H9 (cell line): Measurements from ENCODE around the gene CHI3L2. TPM values are rescaled to one million over a fixed set of nuclear protein-coding genes. Genes with fewer than 3 reads are reported as not detected.

ENCODE experiments used
- DNase-seq: peaks from one replicate; pipeline ENCODE4 v3.0.0-alpha.2; 2017
- H2AFZ ChIP-seq: one replicate; pipeline ENCODE4 v1.6.1; 2013; ENCODE audit warnings: mild to moderate bottlenecking, low read length, control low read depth, moderate library complexity
- H2AK5ac ChIP-seq: 2 replicates; pipeline ENCODE4 v1.6.1; 2013; ENCODE audit warnings: low read length, control low read depth, mixed read lengths; ENCODE audit not compliant: insufficient read length
- H2BK120ac ChIP-seq: one replicate; pipeline ENCODE4 v1.6.1; 2013; ENCODE audit warnings: low read depth, mild to moderate bottlenecking, low read length, control low read depth, inconsistent platforms; ENCODE audit not compliant: poor library complexity, severe bottlenecking
- H2BK12ac ChIP-seq: 2 replicates; pipeline ENCODE4 v1.6.1; 2013; ENCODE audit warnings: low read length, control low read depth, mixed read lengths, low read depth; ENCODE audit not compliant: insufficient read length
- H2BK15ac ChIP-seq: 2 replicates; pipeline ENCODE4 v1.6.1; 2013; ENCODE audit warnings: low read depth, low read length, control low read depth
- H2BK20ac ChIP-seq: one replicate; pipeline ENCODE4 v1.6.1; 2013; ENCODE audit warnings: low read depth, mild to moderate bottlenecking, low read length, control low read depth, inconsistent platforms; ENCODE audit not compliant: poor library complexity, severe bottlenecking
- H2BK5ac ChIP-seq: 2 replicates; pipeline ENCODE4 v1.6.1; 2013; ENCODE audit warnings: low read length, control low read depth, mixed read lengths; ENCODE audit not compliant: insufficient read length
- H3K14ac ChIP-seq: 2 replicates; pipeline ENCODE4 v1.6.1; 2013; ENCODE audit warnings: low read length, control low read depth; ENCODE audit not compliant: insufficient read depth
- H3K18ac ChIP-seq: 2 replicates; pipeline ENCODE4 v1.6.1; 2013; ENCODE audit warnings: low read depth, mild to moderate bottlenecking, mixed read lengths, low read length, control low read depth; ENCODE audit not compliant: insufficient read length
- H3K23ac ChIP-seq: 2 replicates; pipeline ENCODE4 v1.6.1; 2013; ENCODE audit warnings: low read length, control low read depth, mixed read lengths, low read depth; ENCODE audit not compliant: insufficient read length
- H3K23me2 ChIP-seq: 2 replicates; pipeline ENCODE4 v1.6.1; 2013; ENCODE audit warnings: low read depth, mild to moderate bottlenecking, mixed read lengths, low read length, control low read depth; ENCODE audit not compliant: insufficient read length, poor library complexity, severe bottlenecking
- H3K27ac ChIP-seq: 2 replicates; pipeline ENCODE4 v1.5.1; 2013; ENCODE audit warnings: low read length, control low read depth, mixed read lengths, low read depth; ENCODE audit not compliant: insufficient read length
- H3K27me3 ChIP-seq: 2 replicates; pipeline ENCODE4 v1.6.1; 2013; ENCODE audit warnings: low read length, control low read depth, inconsistent platforms; ENCODE audit not compliant: insufficient read depth
- H3K4ac ChIP-seq: 2 replicates; pipeline ENCODE4 v1.6.1; 2013; ENCODE audit warnings: low read depth, mild to moderate bottlenecking, control low read depth, inconsistent platforms, low read length, moderate library complexity
- H3K4me1 ChIP-seq: 2 replicates; pipeline ENCODE4 v1.6.1; 2013; ENCODE audit warnings: low read length, control low read depth, inconsistent platforms; ENCODE audit not compliant: insufficient read depth
- H3K4me2 ChIP-seq: 2 replicates; pipeline ENCODE4 v1.6.1; 2013; ENCODE audit warnings: low read length, control low read depth, mixed read lengths; ENCODE audit not compliant: insufficient read length, insufficient read depth
- H3K56ac ChIP-seq: 2 replicates; pipeline ENCODE4 v1.6.1; 2013; ENCODE audit warnings: low read depth, mild to moderate bottlenecking, mixed read lengths, low read length, control low read depth; ENCODE audit not compliant: insufficient read length
- H3K79me1 ChIP-seq: 2 replicates; pipeline ENCODE4 v1.6.1; 2013; ENCODE audit warnings: low read depth, mild to moderate bottlenecking, moderate library complexity, low read length, control low read depth, inconsistent platforms; ENCODE audit not compliant: insufficient read depth, poor library complexity, severe bottlenecking
- H3K79me2 ChIP-seq: 2 replicates; pipeline ENCODE4 v1.6.1; 2013; ENCODE audit warnings: low read length, control low read depth, inconsistent platforms; ENCODE audit not compliant: insufficient read depth
- H3K9ac ChIP-seq: 2 replicates; pipeline ENCODE4 v1.6.1; 2013; ENCODE audit warnings: low read length, control low read depth, mixed read lengths; ENCODE audit not compliant: insufficient read length; ENCODE audit errors: extremely low read depth
- H3K9me3 ChIP-seq: one replicate; pipeline ENCODE4 v1.6.1; 2013; ENCODE audit warnings: low read depth, low read length, inconsistent platforms; ENCODE audit not compliant: control insufficient read depth
- H3T11ph ChIP-seq: one replicate; pipeline ENCODE4 v1.6.1; 2013; ENCODE audit warnings: mild to moderate bottlenecking, low read length, control low read depth, inconsistent platforms
- H4K20me1 ChIP-seq: one replicate; pipeline ENCODE4 v1.6.1; 2013; ENCODE audit not compliant: control insufficient read depth, insufficient read length, insufficient read depth
- H4K5ac ChIP-seq: 2 replicates; pipeline ENCODE4 v1.6.1; 2013; ENCODE audit warnings: low read depth, mild to moderate bottlenecking, mixed read lengths, low read length, control low read depth; ENCODE audit not compliant: insufficient read length
- H4K8ac ChIP-seq: replicated peaks from 2 replicates; pipeline ENCODE4 v1.6.1; 2013; ENCODE audit warnings: low read length, control low read depth, mixed read lengths, low read depth; ENCODE audit not compliant: insufficient read length
- H4K91ac ChIP-seq: 2 replicates; pipeline ENCODE4 v1.6.1; 2013; ENCODE audit warnings: low read depth, mild to moderate bottlenecking, moderate library complexity, mixed read lengths, low read length, control low read depth; ENCODE audit not compliant: insufficient read length
- H3K27ac Mint-ChIP-seq, 3 experiments: 2 replicates in 2 of 3; 3 replicates in 1 of 3; pipeline ENCODE4 v1.8.0; 2020 to 2021; ENCODE audit warnings: mixed read lengths in 3 of 3, mild to moderate bottlenecking in 1 of 3, moderate library complexity in 1 of 3
- H3K27me3 Mint-ChIP-seq: 2 replicates; pipeline ENCODE4 v1.8.0; 2021; ENCODE audit warnings: low read depth, mild to moderate bottlenecking, moderate library complexity, mixed read lengths
- H3K36me3 Mint-ChIP-seq, 3 experiments: 2 replicates in 2 of 3; 3 replicates in 1 of 3; pipeline ENCODE4 v1.8.0; 2020 to 2021; ENCODE audit warnings: low read depth in 3 of 3, mixed read lengths in 3 of 3; ENCODE audit not compliant: insufficient read depth in 1 of 3
- H3K4me1 Mint-ChIP-seq, 2 experiments: 2 replicates each; pipeline ENCODE4 v1.8.0; 2020; ENCODE audit warnings: mixed read lengths in 2 of 2
- H3K4me3 Mint-ChIP-seq, 2 experiments: 2 replicates in 1 of 2; 3 replicates in 1 of 2; pipeline ENCODE4 v1.8.0; 2020 to 2021; ENCODE audit warnings: mild to moderate bottlenecking in 2 of 2, mixed read lengths in 2 of 2, moderate library complexity in 1 of 2
- H3K9me3 Mint-ChIP-seq, 2 experiments: 2 replicates in 1 of 2; 3 replicates in 1 of 2; pipeline ENCODE4 v1.8.0; 2020; ENCODE audit warnings: mild to moderate bottlenecking in 2 of 2, mixed read lengths in 2 of 2, moderate library complexity in 1 of 2
- WGBS: extraction: QIAGEN DNeasy Blood & Tissue Kit; methylation state at CpG from one replicate; pipeline ENCODE4 v1.1.7; 2013; ENCODE audit warnings: missing lambda C conversion rate, low lambda C conversion rate, mixed read lengths; ENCODE audit not compliant: insufficient read length; ENCODE audit errors: extremely low coverage; 5-methylcytosine and 5-hydroxymethylcytosine counted together
- total RNA-seq: library from RNA; stranded (reverse); gene quantifications from 2 replicates; pipeline ENCODE4 v1.2.1, GENCODE V29; 2021
- TF ChIP-seq, protein P1 (sequence below): fragments of 200-600 bp; sonication (generic); conservative IDR thresholded peaks from 3 replicates; pipeline ENCODE4 v1.8.0; 2021; ENCODE audit warnings: antibody characterized with exemption, mild to moderate bottlenecking

The CHI3L2 gene
- total RNA-seq, 1 experiment from 2014 or later = not detected

DNA sequence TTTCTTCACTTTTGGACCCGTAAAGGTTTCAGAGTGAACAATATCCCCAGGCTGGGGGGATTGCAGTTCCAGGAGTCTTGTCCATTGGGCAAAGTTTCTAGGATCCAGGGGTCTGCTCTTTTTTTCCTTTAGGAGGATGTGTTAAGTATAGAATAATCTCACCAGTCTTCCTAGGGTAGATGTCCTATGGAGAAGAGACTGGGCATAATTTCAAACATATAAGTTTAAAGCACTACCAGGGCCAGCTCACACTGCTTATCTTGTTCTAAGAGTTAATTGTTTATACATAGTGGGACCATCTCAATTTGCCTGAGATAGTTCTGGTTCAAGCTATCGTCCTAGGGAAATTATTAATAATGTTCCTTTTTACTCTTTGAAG is 1.2 kb downstream of the CHI3L2 start:
- H3K27ac ChIP-seq = no peak overlapping the region
- no peak overlapping the region for H3K14ac ChIP-seq
- H2AFZ ChIP-seq = no peak overlapping the region
- H3K4ac ChIP-seq = no peak overlapping the region
- no peaks in the 10 kb centered on the region for H3K23me2 ChIP-seq
- TF ChIP-seq, protein P1, sequence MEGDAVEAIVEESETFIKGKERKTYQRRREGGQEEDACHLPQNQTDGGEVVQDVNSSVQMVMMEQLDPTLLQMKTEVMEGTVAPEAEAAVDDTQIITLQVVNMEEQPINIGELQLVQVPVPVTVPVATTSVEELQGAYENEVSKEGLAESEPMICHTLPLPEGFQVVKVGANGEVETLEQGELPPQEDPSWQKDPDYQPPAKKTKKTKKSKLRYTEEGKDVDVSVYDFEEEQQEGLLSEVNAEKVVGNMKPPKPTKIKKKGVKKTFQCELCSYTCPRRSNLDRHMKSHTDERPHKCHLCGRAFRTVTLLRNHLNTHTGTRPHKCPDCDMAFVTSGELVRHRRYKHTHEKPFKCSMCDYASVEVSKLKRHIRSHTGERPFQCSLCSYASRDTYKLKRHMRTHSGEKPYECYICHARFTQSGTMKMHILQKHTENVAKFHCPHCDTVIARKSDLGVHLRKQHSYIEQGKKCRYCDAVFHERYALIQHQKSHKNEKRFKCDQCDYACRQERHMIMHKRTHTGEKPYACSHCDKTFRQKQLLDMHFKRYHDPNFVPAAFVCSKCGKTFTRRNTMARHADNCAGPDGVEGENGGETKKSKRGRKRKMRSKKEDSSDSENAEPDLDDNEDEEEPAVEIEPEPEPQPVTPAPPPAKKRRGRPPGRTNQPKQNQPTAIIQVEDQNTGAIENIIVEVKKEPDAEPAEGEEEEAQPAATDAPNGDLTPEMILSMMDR = no peak
- H3K18ac ChIP-seq = no peak overlapping the region
- H3K9me3 ChIP-seq = no peaks in the 10 kb centered on the region
- no peak overlapping the region for H3T11ph ChIP-seq
- no peak overlapping the region for H4K91ac ChIP-seq
- H3K4me2 ChIP-seq = no peak overlapping the region
- no peak overlapping the region for H3K56ac ChIP-seq
- H2BK120ac ChIP-seq = no peak overlapping the region
- Mint-ChIP-seq H3K9me3 (no peaks in the 10 kb centered on the region), H3K27me3 (peaks cover 18% of the 10 kb centered on the region), H3K36me3 (no peaks in the 10 kb centered on the region; a peak in 1 of 7 replicates), H3K27ac (no peak overlapping the region), H3K4me1 (peaks cover 13 to 22% of the 10 kb centered on the region in 2 experiments), H3K4me3 (no peak overlapping the region)
- H2BK15ac ChIP-seq = no peak overlapping the region
- no peak overlapping the region for H3K9ac ChIP-seq
- no peaks in the 10 kb centered on the region for H3K79me2 ChIP-seq
- H3K27me3 ChIP-seq = no peaks in the 10 kb centered on the region
- no peak overlapping the region for H4K5ac ChIP-seq
- WGBS = no CpG with 5 or more reads among the region's 2 CpGs
- H3K23ac ChIP-seq = no peak overlapping the region
- H2AK5ac ChIP-seq = no peak overlapping the region
- peaks cover 2% of the 10 kb centered on the region for H3K4me1 ChIP-seq
- H4K20me1 ChIP-seq = no peaks in the 10 kb centered on the region
- no peak overlapping the region for H2BK12ac ChIP-seq
- DNase-seq = no peak
- no peak overlapping the region for H4K8ac ChIP-seq
- H2BK20ac ChIP-seq = no peak overlapping the region
- H3K79me1 ChIP-seq = no peaks in the 10 kb centered on the region
- no peak overlapping the region for H2BK5ac ChIP-seq
